IMR-90 (cell line): ENCODE results near the gene ZNF277. TPM values are rescaled to one million over a fixed set of nuclear protein-coding genes. Genes with fewer than 3 reads are reported as not detected.

Experiments used
- ATAC-seq: fragments of 200-7000 bp; cut with Tn5 transposase; 2 replicates; pipeline ENCODE4 v1.9.1; 2020; ENCODE audit warnings: low read depth, mild to moderate bottlenecking, moderate library complexity
- BruUV-seq: library from RNA; stranded (reverse); fragments of 400-500 nt; replicated peaks from 2 replicates; lab custom pipeline; 2021; lab: Mats Ljungman, UMichigan
- CTCF ChIA-PET: fragments of 300-600 bp; formaldehyde crosslinking; extraction: SDS; loops from one replicate; lab custom pipeline; 2021; ENCODE audit warnings: antibody characterized with exemption; lab: Yijun Ruan, JAX
- POLR2A ChIA-PET: fragments of 300-600 bp; sonication (Branson Sonifier 250); formaldehyde crosslinking; loops from one replicate; lab custom pipeline; 2022; ENCODE audit warnings: antibody characterized with exemption; ENCODE audit not compliant: unreplicated experiment; lab: Charles Lee
- DNase-seq: peaks from one replicate; pipeline ENCODE4 v3.0.0; 2013
- H2AFZ ChIP-seq: replicated peaks from 2 replicates; pipeline ENCODE3; 2013; ENCODE audit warnings: low read length, mild to moderate bottlenecking; ENCODE audit not compliant: poor library complexity
- H2AK5ac ChIP-seq: 2 replicates; pipeline ENCODE4 v1.6.1; 2013; ENCODE audit warnings: low read depth, low read length, inconsistent platforms
- H2AK9ac ChIP-seq: replicated peaks from 2 replicates; pipeline ENCODE3; 2013; ENCODE audit warnings: mild to moderate bottlenecking, low read depth, low read length, moderate library complexity; ENCODE audit not compliant: poor library complexity
- H2BK120ac ChIP-seq: 2 replicates; pipeline ENCODE4 v1.6.1; 2013; ENCODE audit warnings: low read depth, low read length, inconsistent platforms
- H2BK15ac ChIP-seq: 3 replicates; pipeline ENCODE4 v1.6.1; 2013; ENCODE audit warnings: low read depth, low read length, inconsistent platforms
- H2BK20ac ChIP-seq: 2 replicates; pipeline ENCODE4 v1.6.1; 2013; ENCODE audit warnings: low read depth, mild to moderate bottlenecking, inconsistent platforms, low read length, moderate library complexity
- H2BK5ac ChIP-seq: 2 replicates; pipeline ENCODE4 v1.6.1; 2013; ENCODE audit warnings: mild to moderate bottlenecking, low read depth, low read length, inconsistent platforms; ENCODE audit not compliant: poor library complexity, severe bottlenecking
- H3K14ac ChIP-seq: replicated peaks from 2 replicates; pipeline ENCODE4 v1.6.1; 2013; ENCODE audit warnings: low read depth, low read length, inconsistent platforms
- H3K18ac ChIP-seq: 2 replicates; pipeline ENCODE4 v1.6.1; 2013; ENCODE audit warnings: low read depth, low read length, control low read depth
- H3K23ac ChIP-seq: 2 replicates; pipeline ENCODE4 v1.6.1; 2013; ENCODE audit warnings: low read depth, low read length, inconsistent platforms
- H3K27ac ChIP-seq: 2 replicates; pipeline ENCODE4 v1.5.1; 2013; ENCODE audit warnings: mild to moderate bottlenecking, control low read depth, low read length; ENCODE audit not compliant: insufficient read depth
- H3K27me3 ChIP-seq: 2 replicates; pipeline ENCODE4 v1.6.1; 2013; ENCODE audit warnings: low read length; ENCODE audit not compliant: control insufficient read depth, insufficient read depth
- H3K36me3 ChIP-seq: 2 replicates; pipeline ENCODE4 v1.6.1; 2013; ENCODE audit warnings: low read length, mixed read lengths; ENCODE audit not compliant: control insufficient read depth, insufficient read depth
- H3K4ac ChIP-seq: 2 replicates; pipeline ENCODE4 v1.6.1; 2013; ENCODE audit warnings: low read depth, low read length, inconsistent platforms
- H3K4me1 ChIP-seq: 2 replicates; pipeline ENCODE4 v1.6.1; 2013; ENCODE audit warnings: low read length, mixed read lengths; ENCODE audit not compliant: control insufficient read depth, insufficient read depth
- H3K4me2 ChIP-seq: 2 replicates; pipeline ENCODE4 v1.6.1; 2013; ENCODE audit warnings: low read depth, mild to moderate bottlenecking, control low read depth, low read length, moderate library complexity
- H3K4me3 ChIP-seq: 2 replicates; pipeline ENCODE4 v1.5.1; 2013; ENCODE audit warnings: low read depth, mild to moderate bottlenecking, control low read depth, low read length, moderate library complexity; ENCODE audit not compliant: insufficient read depth
- H3K56ac ChIP-seq: 2 replicates; pipeline ENCODE4 v1.6.1; 2013; ENCODE audit warnings: low read length, inconsistent platforms; ENCODE audit not compliant: insufficient read depth; ENCODE audit errors: extremely low read depth
- H3K79me1 ChIP-seq, 2 experiments: 2 replicates each; pipeline ENCODE4 v1.6.1; 2013; ENCODE audit warnings: low read length in 2 of 2, inconsistent platforms in 1 of 2, low read depth in 1 of 2
- H3K9ac ChIP-seq: 2 replicates; pipeline ENCODE4 v1.6.1; 2013; ENCODE audit warnings: low read depth, low read length, control low read depth
- H3K9me1 ChIP-seq: 2 replicates; pipeline ENCODE4 v1.6.1; 2013; ENCODE audit warnings: low read length, inconsistent platforms; ENCODE audit not compliant: insufficient read depth
- H3K9me3 ChIP-seq: 2 replicates; pipeline ENCODE4 v1.6.1; 2013; ENCODE audit warnings: low read length; ENCODE audit not compliant: control insufficient read depth, insufficient read depth
- H4K20me1 ChIP-seq: 2 replicates; pipeline ENCODE4 v1.6.1; 2013; ENCODE audit warnings: low read length, inconsistent platforms; ENCODE audit not compliant: insufficient read depth
- H4K5ac ChIP-seq: 2 replicates; pipeline ENCODE4 v1.6.1; 2013; ENCODE audit warnings: mild to moderate bottlenecking, low read depth, low read length, control low read depth
- H4K8ac ChIP-seq, 2 experiments: 2 replicates each; pipeline ENCODE4 v1.6.1; 2013; ENCODE audit warnings: low read depth in 2 of 2, low read length in 2 of 2, control low read depth in 1 of 2, inconsistent platforms in 1 of 2
- H4K91ac ChIP-seq: 2 replicates; pipeline ENCODE4 v1.6.1; 2013; ENCODE audit warnings: low read depth, low read length, inconsistent platforms; ENCODE audit not compliant: insufficient read depth
- FOS ChIP-seq: fragments of 150-350 bp; IDR thresholded peaks from 2 replicates; pipeline ENCODE4 v1.6.1; 2016; ENCODE audit warnings: low read depth, low read length
- NFE2L2 ChIP-seq: fragments of 150-350 bp; IDR thresholded peaks from 2 replicates; pipeline ENCODE4 v1.6.1; 2016; ENCODE audit warnings: low read depth, mild to moderate bottlenecking, low read length
- RAD21 ChIP-seq: IDR thresholded peaks from 2 replicates; pipeline ENCODE4 v1.6.1; 2012; ENCODE audit warnings: low read length, improper control_type of control experiment
- RCOR1 ChIP-seq: IDR thresholded peaks from 2 replicates; pipeline ENCODE4 v1.6.1; 2012; ENCODE audit warnings: mild to moderate bottlenecking, low read length, improper control_type of control experiment; ENCODE audit not compliant: insufficient replicate concordance
- RFX5 ChIP-seq: IDR thresholded peaks from 2 replicates; pipeline ENCODE4 v1.8.0; 2012; ENCODE audit warnings: low read depth, mild to moderate bottlenecking, low read length, moderate library complexity
- WGBS, 2 experiments: methylation state at CpG; one replicate each; pipeline versions ENCODE4 v1.1.5 to v1.1.7; 2013; ENCODE audit warnings: missing lambda C conversion rate in 2 of 2; ENCODE audit not compliant: insufficient read length in 1 of 2; ENCODE audit errors: extremely low coverage in 2 of 2; 5-methylcytosine and 5-hydroxymethylcytosine counted together
- dilution Hi-C: fragments of 300-500 bp; cut with HindIII; formaldehyde crosslinking; loops from one replicate; pipeline ENCODE4 v1.14.3; 2018; ENCODE audit warnings: low sequenced_read_pairs; ENCODE audit not compliant: unreplicated experiment
- in situ Hi-C: fragments of 300-500 bp; cut with MboI; formaldehyde crosslinking; loops from 3 replicates; pipeline ENCODE4 v1.14.3; 2019; ENCODE audit warnings: low sequenced_read_pairs, inconsistent platforms, mixed read lengths
- intact Hi-C: fragments of 100-400 bp; cut with micrococcal nuclease; formaldehyde crosslinking; loops from 2 replicates; pipeline ENCODE4 v1.10.0; 2022
- polyA plus RNA-seq, 3 experiments: library from polyadenylated mRNA; depleted of rRNA; stranded (reverse); fragments of >200 nt; gene quantifications; 2 replicates each; pipeline ENCODE4 v1.2.3, GENCODE V29; 2012; ENCODE audit warnings: low replicate concordance in 1 of 3
- total RNA-seq: library from RNA; depleted of rRNA; stranded (reverse); fragments of >200 nt; gene quantifications from 2 replicates; pipeline ENCODE4 v1.2.3, GENCODE V29; 2012
- TF ChIP-seq, protein P1 (sequence below): conservative IDR thresholded peaks from 2 replicates; pipeline ENCODE4 v1.5.1; 2012; ENCODE audit warnings: mild to moderate bottlenecking, low read depth, low read length, improper control_type of control experiment

The ZNF277 gene
- total and polyA plus RNA-seq, 2 of the 4 experiments (the other 2 are of a cell fraction): 7.3 to 21.3 TPM

GRCh38 chr7:112190120-112190519, 16.4 kb upstream of the ZNF277 start:
- H3K56ac ChIP-seq: no peak overlapping the region
- H3K4ac ChIP-seq: no peak overlapping the region
- no peak overlapping the region for H4K91ac ChIP-seq
- intact Hi-C loops (no loop called here), in situ Hi-C loops (no loop called here), dilution Hi-C loops (no loop called here)
- H2BK15ac ChIP-seq: no peak overlapping the region; the same call in 2 of the 3 replicates
- peaks cover under 1% of the 10 kb centered on the region; the same call in 1 of the 2 replicates for H3K4me1 ChIP-seq
- no peak overlapping the region for H2AK5ac ChIP-seq
- DNase-seq (no peak), ATAC-seq (no peak)
- no peak overlapping the region for H3K23ac ChIP-seq
- H3K9me3 ChIP-seq: 0 out of 2 replicates have a peak, but pooled peaks cover 2% of the 10 kb centered on the region
- H3K4me3 ChIP-seq: no peak overlapping the region
- H3K9me1 ChIP-seq: peaks cover 6% of the 10 kb centered on the region
- ChIA-PET POLR2A (no interaction called here), CTCF (interaction anchor here (0.6 kb wide), 1 partner anchor 1835 kb away, joined by 3 read pairs; no protein-coding TSS in a partner anchor)
- no peak overlapping the region for H3K27ac ChIP-seq
- H3K79me1 ChIP-seq: peaks cover 21 to 26% of the 10 kb centered on the region in 2 experiments
- no peaks in the 10 kb centered on the region for H3K27me3 ChIP-seq
- H3K14ac ChIP-seq: no peak overlapping the region
- no peaks in the 10 kb centered on the region for H3K36me3 ChIP-seq
- H3K9ac ChIP-seq: no peak overlapping the region
- no peak overlapping the region for H2BK20ac ChIP-seq
- BruUV-seq: no TSS peak
- no peak overlapping the region for H4K8ac ChIP-seq
- no peak overlapping the region for H4K5ac ChIP-seq
- TF ChIP-seq, protein P1, sequence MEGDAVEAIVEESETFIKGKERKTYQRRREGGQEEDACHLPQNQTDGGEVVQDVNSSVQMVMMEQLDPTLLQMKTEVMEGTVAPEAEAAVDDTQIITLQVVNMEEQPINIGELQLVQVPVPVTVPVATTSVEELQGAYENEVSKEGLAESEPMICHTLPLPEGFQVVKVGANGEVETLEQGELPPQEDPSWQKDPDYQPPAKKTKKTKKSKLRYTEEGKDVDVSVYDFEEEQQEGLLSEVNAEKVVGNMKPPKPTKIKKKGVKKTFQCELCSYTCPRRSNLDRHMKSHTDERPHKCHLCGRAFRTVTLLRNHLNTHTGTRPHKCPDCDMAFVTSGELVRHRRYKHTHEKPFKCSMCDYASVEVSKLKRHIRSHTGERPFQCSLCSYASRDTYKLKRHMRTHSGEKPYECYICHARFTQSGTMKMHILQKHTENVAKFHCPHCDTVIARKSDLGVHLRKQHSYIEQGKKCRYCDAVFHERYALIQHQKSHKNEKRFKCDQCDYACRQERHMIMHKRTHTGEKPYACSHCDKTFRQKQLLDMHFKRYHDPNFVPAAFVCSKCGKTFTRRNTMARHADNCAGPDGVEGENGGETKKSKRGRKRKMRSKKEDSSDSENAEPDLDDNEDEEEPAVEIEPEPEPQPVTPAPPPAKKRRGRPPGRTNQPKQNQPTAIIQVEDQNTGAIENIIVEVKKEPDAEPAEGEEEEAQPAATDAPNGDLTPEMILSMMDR: no peak
- no peak for TF ChIP-seq RFX5
- TF ChIP-seq RAD21: no peak
- no peak for TF ChIP-seq FOS
- no peak for TF ChIP-seq RCOR1
- no peak for TF ChIP-seq NFE2L2
- no peak overlapping the region for H2BK5ac ChIP-seq
- H2AFZ ChIP-seq: no peak overlapping the region
- H4K20me1 ChIP-seq: no peaks in the 10 kb centered on the region
- H2BK120ac ChIP-seq: no peak overlapping the region
- no CpG with 5 or more reads among the region's 2 CpGs for WGBS, 2 experiments
- H3K18ac ChIP-seq: no peak overlapping the region
- H3K4me2 ChIP-seq: no peak overlapping the region
- no peak overlapping the region for H2AK9ac ChIP-seq
